Measurements from ENCODE around the gene SLC35D1.

- no peak for TF ChIP-seq VEZF1 (CRISPR knock-in tag; IDR thresholded peaks at IDR 0.05)
- no peak for TF ChIP-seq ZFX (CRISPR knock-in tag; IDR thresholded peaks at IDR 0.05)
- TF ChIP-seq RAD51 (IDR thresholded peaks at IDR 0.05; ENCODE audit: borderline replicate concordance, low read depth): no peak
These were observed 12.0 kb downstream of the SLC35D1 start for GRCh38 chr1:67041841-67042503.
